HepG2 (cell line): ENCODE measurements around the gene VWA1. TPM values are rescaled to one million over a fixed set of nuclear protein-coding genes. Genes with fewer than 3 reads are reported as not detected.
A peak's percentile ranks its signal among the peaks of the same experiment; 100 is the strongest.

ENCODE experiments used
- CBX2 ChIP-seq, 2 experiments: fragments of 200-600 bp in 1 of 2; sonication (generic); formaldehyde crosslinking in 1 of 2; IDR thresholded peaks; 2 replicates each; pipeline versions ENCODE4 v1.7.0 to v1.8.1; 2018 to 2022; ENCODE audit warnings: low read depth in 2 of 2, low read length in 1 of 2, mild to moderate bottlenecking in 1 of 2, missing genetic modification reagents in 1 of 2
- CEBPB ChIP-seq: IDR thresholded peaks from 2 replicates; pipeline ENCODE4 v1.6.1; 2011; ENCODE audit warnings: low read depth, low read length, improper control_type of control experiment, borderline replicate concordance
- ETV5 ChIP-seq: IDR thresholded peaks from 2 replicates; pipeline ENCODE4 v1.6.1; 2018; ENCODE audit warnings: missing biosample characterization, missing genetic modification reagents, inconsistent platforms, borderline replicate concordance
- HDAC2 ChIP-seq: sonication (generic); formaldehyde crosslinking; IDR thresholded peaks from 2 replicates; pipeline ENCODE4 v1.4.0; 2020; ENCODE audit warnings: missing genetic modification reagents
- KDM1A ChIP-seq: IDR thresholded peaks from 2 replicates; pipeline ENCODE4 v1.6.1; 2016; ENCODE audit warnings: missing compliant biosample characterization
- MAFK ChIP-seq, 2 experiments: IDR thresholded peaks in 1 of 2; conservative IDR thresholded peaks in 1 of 2; 2 replicates each; pipeline ENCODE4 v1.6.1; 2011; ENCODE audit warnings: improper control_type of control experiment in 2 of 2, low read length in 2 of 2
- MLX ChIP-seq: IDR thresholded peaks from 2 replicates; pipeline ENCODE4 v1.6.1; 2016
- MNT ChIP-seq: fragments of 450-650 bp; IDR thresholded peaks from 2 replicates; pipeline ENCODE4 v1.6.1; 2016
- NFE2 ChIP-seq: sonication (generic); formaldehyde crosslinking; IDR thresholded peaks from 2 replicates; pipeline ENCODE4 v1.4.0; 2020; ENCODE audit warnings: missing genetic modification reagents
- NFRKB ChIP-seq: fragments of 450-650 bp; IDR thresholded peaks from 2 replicates; pipeline ENCODE4 v1.6.1; 2017
- NR2F1 ChIP-seq, 2 experiments: fragments of 450-650 bp in 1 of 2; formaldehyde crosslinking in 1 of 2; IDR thresholded peaks; 2 replicates each; pipeline versions ENCODE4 v1.5.0 to v1.6.1; 2016 to 2020; ENCODE audit warnings: mild to moderate bottlenecking in 1 of 2, missing compliant biosample characterization in 1 of 2, missing genetic modification reagents in 1 of 2, moderate library complexity in 1 of 2
- RBM22 ChIP-seq: fragments of 200-400 bp; formaldehyde crosslinking; optimal IDR thresholded peaks from 2 replicates; pipeline ENCODE3; 2017; ENCODE audit warnings: mild to moderate bottlenecking, low read length, moderate library complexity
- RFX5 ChIP-seq: IDR thresholded peaks from 2 replicates; pipeline ENCODE4 v1.6.1; 2011; ENCODE audit warnings: low read depth, low read length, improper control_type of control experiment
- SNAI1 ChIP-seq: sonication (generic); formaldehyde crosslinking; IDR thresholded peaks from 2 replicates; pipeline ENCODE4 v1.5.0; 2020; ENCODE audit warnings: mild to moderate bottlenecking, missing genetic modification reagents, borderline replicate concordance
- THYN1 ChIP-seq: sonication (generic); formaldehyde crosslinking; IDR thresholded peaks from 2 replicates; pipeline ENCODE4 v1.8.1; 2023; ENCODE audit warnings: low read depth, mild to moderate bottlenecking, moderate library complexity, missing genetic modification reagents, borderline replicate concordance
- TP53 ChIP-seq: sonication (generic); formaldehyde crosslinking; conservative IDR thresholded peaks from 2 replicates; pipeline ENCODE4 v1.4.0; 2020; ENCODE audit warnings: missing genetic modification reagents
- ZEB1 ChIP-seq: IDR thresholded peaks from 2 replicates; pipeline ENCODE4 v1.6.1; 2012; ENCODE audit warnings: mild to moderate bottlenecking, low read depth, inconsistent platforms; ENCODE audit not compliant: insufficient replicate concordance
- ZNF543 ChIP-seq: sonication (generic); formaldehyde crosslinking; IDR thresholded peaks from 2 replicates; pipeline ENCODE4 v1.4.0; 2020; ENCODE audit warnings: mild to moderate bottlenecking, missing genetic modification reagents
- ZNF577 ChIP-seq: sonication (generic); formaldehyde crosslinking; IDR thresholded peaks from 2 replicates; pipeline ENCODE4 v1.4.0; 2020; ENCODE audit warnings: mild to moderate bottlenecking, low read depth, missing genetic modification reagents, borderline replicate concordance
- ZNF770 ChIP-seq: sonication (generic); formaldehyde crosslinking; IDR thresholded peaks from 2 replicates; pipeline ENCODE4 v1.5.0; 2020; ENCODE audit warnings: mild to moderate bottlenecking, missing genetic modification reagents
- ZXDC ChIP-seq: sonication (generic); formaldehyde crosslinking; IDR thresholded peaks from 2 replicates; pipeline ENCODE4 v1.5.0; 2020; ENCODE audit warnings: mild to moderate bottlenecking, missing genetic modification reagents
- polyA plus RNA-seq, 8 experiments: library from polyadenylated mRNA; depleted of rRNA in 3 of 8; stranded (reverse) in 7 of 8; unstranded in 1 of 8; fragments of >200 nt; fragmentation: Illumina TruSeq in 4 of 8; extraction: Trizol in 4 of 8; gene quantifications; 2 replicates each; pipeline versions ENCODE4 v1.2.1 to v1.2.3, GENCODE V29; 2011 to 2016; ENCODE audit warnings: low read depth in 4 of 8, missing spikeins in 1 of 8, mixed read lengths in 1 of 8; ENCODE audit not compliant: insufficient read depth in 1 of 8
- total RNA-seq, 5 experiments: library from RNA; depleted of rRNA; stranded (reverse); fragments of >200 nt; fragmentation: Illumina TruSeq; extraction: Trizol; gene quantifications; 2 replicates each; pipeline ENCODE4 v1.2.3, GENCODE V29; 2016; ENCODE audit warnings: low read depth in 1 of 5

Gene VWA1
- total and polyA plus RNA-seq, 2 of the 13 experiments (the other 11 are each of a cell fraction or from before 2014, with no cell fraction given): 40.9 to 57.5 TPM

- TF ChIP-seq ZNF770 (CRISPR knock-in tag) (no peak; the same call in 1 of the 2 replicates), CBX2 (IDR thresholded peaks at IDR 0.05; ENCODE audit: low read depth, low read length) (no peak), CBX2 (CRISPR knock-in tag; IDR thresholded peaks at IDR 0.05; ENCODE audit: low read depth) (no peak), THYN1 (CRISPR knock-in tag) (no peak), KDM1A (no peak), SNAI1 (CRISPR knock-in tag) (no peak), ZEB1 (no peak), HDAC2 (CRISPR knock-in tag) (no peak), NR2F1 (CRISPR knock-in tag; IDR thresholded peaks at IDR 0.05) (peak in 1 of 2 experiments; percentile 17; a peak in 1 of 4 replicates), ZXDC (CRISPR knock-in tag) (no peak), NFRKB (0 out of 2 replicates have a peak, but pooled peaks have one; percentile 17), MNT (peak; percentile 66), NFE2 (no peak), CEBPB (no peak), MAFK (conservative IDR thresholded peaks at IDR 0.05 in 1 of 2, IDR thresholded peaks at IDR 0.05 in 1 of 2; ENCODE audit: low read length in 2 of 2) (no peak), TP53 (CRISPR knock-in tag) (no peak), RBM22 (no peak), ZNF577 (CRISPR knock-in tag) (no peak), ETV5 (CRISPR knock-in tag) (peak; percentile 85), ZNF543 (peak; percentile 46; the same call in 1 of the 2 replicates), MLX (CRISPR knock-in tag) (no peak), RFX5 (no peak)
Observed at GRCh38 chr1:1399187-1399871, 36.2 kb upstream of the VWA1 start, which contains the start of gene CCNL2 (continued).
